GM21786 (cell line): ENCODE data around the gene ZNF48.

Source experiments
- ATAC-seq: cut with Tn5 transposase; IDR thresholded peaks from one replicate; pipeline ENCODE4 v1.9.1; 2021; ENCODE audit not compliant: unreplicated experiment

Gene ZNF48

GRCh38 chr16:30395155-30395991 is at the start of gene ZNF48:
Gene ZNF48 (plus strand): TSS chr16:30395420. CDS start chr16:30395795, 375 bp downstream.
- peak; percentile 68 for ATAC-seq

- no peak for ATAC-seq
Measured at GRCh38 chr16:30346286-30346685, 48.9 kb upstream of the ZNF48 start.

GRCh38 chr16:30348113-30348512 is 47.1 kb upstream of the ZNF48 start:
- ATAC-seq, result no peak

- ATAC-seq, result no peak
Measured at GRCh38 chr16:30348929-30349328, 46.3 kb upstream of the ZNF48 start.

- no peak for ATAC-seq
Measured at GRCh38 chr16:30349675-30350074, 45.5 kb upstream of the ZNF48 start.

GRCh38 chr16:30350134-30350871 is 44.9 kb upstream of the ZNF48 start:
- ATAC-seq, result peak; percentile 57

- ATAC-seq, result no peak
Measured at GRCh38 chr16:30351001-30351441, 44.2 kb upstream of the ZNF48 start.

- ATAC-seq, result no peak
Measured at GRCh38 chr16:30351586-30352419, 43.4 kb upstream of the ZNF48 start.

GRCh38 chr16:30352488-30353401 is 42.5 kb upstream of the ZNF48 start:
- no peak for ATAC-seq

GRCh38 chr16:30353438-30354129 is 41.6 kb upstream of the ZNF48 start:
- no peak for ATAC-seq

- peak; percentile 13 for ATAC-seq
Measured at GRCh38 chr16:30354423-30355143, 40.6 kb upstream of the ZNF48 start.

GRCh38 chr16:30355144-30355953 is 39.9 kb upstream of the ZNF48 start, which contains the start of gene CD2BP2:
Gene CD2BP2 (minus strand): TSS chr16:30355308. CDS start chr16:30354681, 627 bp downstream.
- ATAC-seq, result peak; percentile 63

GRCh38 chr16:30355954-30356308 is 39.3 kb upstream of the ZNF48 start:
- ATAC-seq, result no peak

GRCh38 chr16:30356401-30357084 is 38.7 kb upstream of the ZNF48 start:
- ATAC-seq, result no peak

- no peak for ATAC-seq
Measured at GRCh38 chr16:30357085-30357714, 38.0 kb upstream of the ZNF48 start.

- no peak for ATAC-seq
Measured at GRCh38 chr16:30357715-30358576, 37.3 kb upstream of the ZNF48 start.
